ENCODE results near the gene COL27A1.

Gene COL27A1

GRCh38 chr9:114314881-114315722, 159.8 kb downstream of the COL27A1 start:
- H3K4me1 ChIP-seq (ENCODE audit: insufficient read depth, low read length) = peaks cover 15% of the 10 kb centered on the region
- no peaks in the 10 kb centered on the region for H3K36me3 ChIP-seq (ENCODE audit: insufficient read depth, low read length)
- H3K4me2 ChIP-seq (ENCODE audit: insufficient read depth, low read length) = no peak overlapping the region
- H3K9ac ChIP-seq (ENCODE audit: low read depth, low read length) = no peak overlapping the region
- H3K27ac ChIP-seq (ENCODE audit: low read length) = no peak overlapping the region
- H3K27me3 ChIP-seq (ENCODE audit: insufficient read depth, low read length, poor library complexity) = no peaks in the 10 kb centered on the region
- no peaks in the 10 kb centered on the region for H3K79me2 ChIP-seq (ENCODE audit: insufficient read depth, low read length)
- no peak for ATAC-seq (ENCODE audit: insufficient read depth, low read depth)
- no peak for DNase-seq
- H4K20me1 ChIP-seq (ENCODE audit: insufficient read depth, low read length) = no peaks in the 10 kb centered on the region
- TF ChIP-seq, protein P1, sequence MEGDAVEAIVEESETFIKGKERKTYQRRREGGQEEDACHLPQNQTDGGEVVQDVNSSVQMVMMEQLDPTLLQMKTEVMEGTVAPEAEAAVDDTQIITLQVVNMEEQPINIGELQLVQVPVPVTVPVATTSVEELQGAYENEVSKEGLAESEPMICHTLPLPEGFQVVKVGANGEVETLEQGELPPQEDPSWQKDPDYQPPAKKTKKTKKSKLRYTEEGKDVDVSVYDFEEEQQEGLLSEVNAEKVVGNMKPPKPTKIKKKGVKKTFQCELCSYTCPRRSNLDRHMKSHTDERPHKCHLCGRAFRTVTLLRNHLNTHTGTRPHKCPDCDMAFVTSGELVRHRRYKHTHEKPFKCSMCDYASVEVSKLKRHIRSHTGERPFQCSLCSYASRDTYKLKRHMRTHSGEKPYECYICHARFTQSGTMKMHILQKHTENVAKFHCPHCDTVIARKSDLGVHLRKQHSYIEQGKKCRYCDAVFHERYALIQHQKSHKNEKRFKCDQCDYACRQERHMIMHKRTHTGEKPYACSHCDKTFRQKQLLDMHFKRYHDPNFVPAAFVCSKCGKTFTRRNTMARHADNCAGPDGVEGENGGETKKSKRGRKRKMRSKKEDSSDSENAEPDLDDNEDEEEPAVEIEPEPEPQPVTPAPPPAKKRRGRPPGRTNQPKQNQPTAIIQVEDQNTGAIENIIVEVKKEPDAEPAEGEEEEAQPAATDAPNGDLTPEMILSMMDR (IDR thresholded peaks at IDR 0.05; ENCODE audit: borderline replicate concordance, extremely low read depth, low read length, poor library complexity, severe bottlenecking) = no peak
- TF ChIP-seq EZH2 (IDR thresholded peaks at IDR 0.05; ENCODE audit: borderline replicate concordance, low read depth, low read length, severe bottlenecking) = no peak
- H3K4me3 ChIP-seq (ENCODE audit: low read depth in 1 of 2, low read length in 2 of 2) = no peak overlapping the region
- H2AFZ ChIP-seq (ENCODE audit: low read depth, low read length) = no peak overlapping the region
- H3K9me3 ChIP-seq (ENCODE audit: insufficient read depth, low read length, severe bottlenecking) = no peaks in the 10 kb centered on the region

GRCh38 chr9:114315723-114316363, 160.5 kb downstream of the COL27A1 start:
- Histone ChIP-seq H4K20me1 (ENCODE audit: insufficient read depth, low read length) (no peaks in the 10 kb centered on the region), H3K4me2 (ENCODE audit: insufficient read depth, low read length) (no peak overlapping the region), H3K4me3 (ENCODE audit: low read depth in 1 of 2, low read length in 2 of 2) (no peak overlapping the region), H3K79me2 (ENCODE audit: insufficient read depth, low read length) (no peaks in the 10 kb centered on the region), H3K4me1 (ENCODE audit: insufficient read depth, low read length) (peaks cover 15% of the 10 kb centered on the region), H3K36me3 (ENCODE audit: insufficient read depth, low read length) (no peaks in the 10 kb centered on the region), H3K27ac (ENCODE audit: low read length) (no peak overlapping the region), H3K9me3 (ENCODE audit: insufficient read depth, low read length, severe bottlenecking) (no peaks in the 10 kb centered on the region), H2AFZ (ENCODE audit: low read depth, low read length) (no peak overlapping the region), H3K9ac (ENCODE audit: low read depth, low read length) (no peak overlapping the region), H3K27me3 (ENCODE audit: insufficient read depth, low read length, poor library complexity) (no peaks in the 10 kb centered on the region)
- TF ChIP-seq, protein P1 (IDR thresholded peaks at IDR 0.05; ENCODE audit: borderline replicate concordance, extremely low read depth, low read length, poor library complexity, severe bottlenecking) = no peak
- no peak for TF ChIP-seq EZH2 (IDR thresholded peaks at IDR 0.05; ENCODE audit: borderline replicate concordance, low read depth, low read length, severe bottlenecking)
- no peak for ATAC-seq (ENCODE audit: insufficient read depth, low read depth)
- no peak for DNase-seq

GRCh38 chr9:114316605-114317230, 161.4 kb downstream of the COL27A1 start:
- peaks cover 15% of the 10 kb centered on the region for H3K4me1 ChIP-seq (ENCODE audit: insufficient read depth, low read length)
- H3K27me3 ChIP-seq (ENCODE audit: insufficient read depth, low read length, poor library complexity) = no peaks in the 10 kb centered on the region
- no peaks in the 10 kb centered on the region for H4K20me1 ChIP-seq (ENCODE audit: insufficient read depth, low read length)
- no peaks in the 10 kb centered on the region for H3K79me2 ChIP-seq (ENCODE audit: insufficient read depth, low read length)
- no peak for ATAC-seq (ENCODE audit: insufficient read depth, low read depth)
- no peaks in the 10 kb centered on the region for H3K36me3 ChIP-seq (ENCODE audit: insufficient read depth, low read length)
- H3K9me3 ChIP-seq (ENCODE audit: insufficient read depth, low read length, severe bottlenecking) = no peaks in the 10 kb centered on the region
- no peak overlapping the region; the same call in 1 of the 2 replicates for H3K27ac ChIP-seq (ENCODE audit: low read length)
- H3K9ac ChIP-seq (ENCODE audit: low read depth, low read length) = no peak overlapping the region
- H3K4me2 ChIP-seq (ENCODE audit: insufficient read depth, low read length) = no peak overlapping the region
- TF ChIP-seq, protein P1 (IDR thresholded peaks at IDR 0.05; ENCODE audit: borderline replicate concordance, extremely low read depth, low read length, poor library complexity, severe bottlenecking) = no peak
- no peak for TF ChIP-seq EZH2 (IDR thresholded peaks at IDR 0.05; ENCODE audit: borderline replicate concordance, low read depth, low read length, severe bottlenecking)
- no peak for DNase-seq
- no peak overlapping the region for H3K4me3 ChIP-seq (ENCODE audit: low read depth in 1 of 2, low read length in 2 of 2)
- H2AFZ ChIP-seq (ENCODE audit: low read depth, low read length) = peak overlapping the region; percentile 17; the same call in 1 of the 2 replicates
